ENCODE data around the gene BPIFB2.

The BPIFB2 gene

GRCh38 chr20:32988008-32988407 lies 19.5 kb upstream of the BPIFB2 start:
- H3K27ac ChIP-seq (ENCODE audit: low read depth, low read length, severe bottlenecking) = no peak overlapping the region
- no peak overlapping the region for H3K4me3 ChIP-seq (ENCODE audit: extremely low read depth, insufficient read depth, low read length, poor library complexity, severe bottlenecking)
- WGBS, 2 experiments (ENCODE audit: insufficient coverage in 2 of 2) = 89 to 92% methylated on average over 13 to 16 of the region's 16 CpGs
- H3K9me3 ChIP-seq (ENCODE audit: control insufficient read depth, low read length) = no peaks in the 10 kb centered on the region
- peaks cover 4% of the 10 kb centered on the region for H3K4me1 ChIP-seq (ENCODE audit: control insufficient read depth, insufficient read depth, low read length, poor library complexity, severe bottlenecking)
- no peaks in the 10 kb centered on the region for H3K36me3 ChIP-seq (ENCODE audit: control insufficient read depth, insufficient read depth, low read length)

GRCh38 chr20:32989507-32990283 lies 17.8 kb upstream of the BPIFB2 start:
- no peak overlapping the region for H3K27ac ChIP-seq (ENCODE audit: low read depth, low read length, severe bottlenecking)
- H3K4me3 ChIP-seq (ENCODE audit: extremely low read depth, insufficient read depth, low read length, poor library complexity, severe bottlenecking) = no peak overlapping the region
- WGBS, 2 experiments (ENCODE audit: insufficient coverage in 2 of 2) = 89 to 90% methylated on average over 13 to 14 of the region's 14 CpGs
- H3K9me3 ChIP-seq (ENCODE audit: control insufficient read depth, low read length) = no peaks in the 10 kb centered on the region
- H3K4me1 ChIP-seq (ENCODE audit: control insufficient read depth, insufficient read depth, low read length, poor library complexity, severe bottlenecking) = peaks cover 4% of the 10 kb centered on the region
- H3K36me3 ChIP-seq (ENCODE audit: control insufficient read depth, insufficient read depth, low read length) = no peaks in the 10 kb centered on the region

DNA sequence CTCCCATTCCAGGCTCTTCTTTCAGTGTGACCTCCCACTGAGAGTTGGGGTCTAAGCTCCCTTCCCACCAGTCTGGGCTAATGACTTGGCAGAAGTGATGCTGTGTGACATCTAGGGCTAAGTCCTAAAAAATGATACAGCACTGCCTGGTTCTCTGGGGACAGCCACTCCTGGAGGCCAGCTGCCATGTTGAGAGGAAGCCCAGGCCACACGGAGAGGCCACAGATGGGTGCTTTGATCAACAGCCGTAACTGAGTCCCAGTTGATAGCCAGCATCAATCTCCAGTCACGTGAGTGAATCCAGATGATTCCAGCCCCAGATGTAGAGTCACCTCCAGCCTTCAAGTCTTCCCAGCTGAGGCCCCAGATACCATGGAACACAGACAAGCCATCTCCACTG lies 17.1 kb upstream of the BPIFB2 start:
- Histone ChIP-seq H3K4me1 (ENCODE audit: control insufficient read depth, insufficient read depth, low read length, poor library complexity, severe bottlenecking) (peaks cover 4% of the 10 kb centered on the region), H3K4me3 (ENCODE audit: extremely low read depth, insufficient read depth, low read length, poor library complexity, severe bottlenecking) (no peak overlapping the region), H3K36me3 (ENCODE audit: control insufficient read depth, insufficient read depth, low read length) (no peaks in the 10 kb centered on the region), H3K9me3 (ENCODE audit: control insufficient read depth, low read length) (no peaks in the 10 kb centered on the region), H3K27ac (ENCODE audit: low read depth, low read length, severe bottlenecking) (no peak overlapping the region)
- 84 to 97% methylated on average over 2 to 3 of the region's 3 CpGs for WGBS, 2 experiments (ENCODE audit: insufficient coverage in 2 of 2)

- Histone ChIP-seq H3K4me1 (ENCODE audit: control insufficient read depth, insufficient read depth, low read length, poor library complexity, severe bottlenecking) (peaks cover 4% of the 10 kb centered on the region), H3K9me3 (ENCODE audit: control insufficient read depth, low read length) (no peaks in the 10 kb centered on the region), H3K36me3 (ENCODE audit: control insufficient read depth, insufficient read depth, low read length) (no peaks in the 10 kb centered on the region), H3K27ac (ENCODE audit: low read depth, low read length, severe bottlenecking) (no peak overlapping the region), H3K4me3 (ENCODE audit: extremely low read depth, insufficient read depth, low read length, poor library complexity, severe bottlenecking) (no peak overlapping the region)
- 67 to 100% methylated on average over 1 of the region's 3 CpGs for WGBS, 2 experiments (ENCODE audit: insufficient coverage in 2 of 2)
These were observed 16.1 kb upstream of the BPIFB2 start for GRCh38 chr20:32991383-32991782.

GRCh38 chr20:32991792-32992641 lies 15.5 kb upstream of the BPIFB2 start:
- 77 to 82% methylated on average over 5 of the region's 8 CpGs for WGBS, 2 experiments (ENCODE audit: insufficient coverage in 2 of 2)
- Histone ChIP-seq H3K9me3 (ENCODE audit: control insufficient read depth, low read length) (no peaks in the 10 kb centered on the region), H3K4me3 (ENCODE audit: extremely low read depth, insufficient read depth, low read length, poor library complexity, severe bottlenecking) (no peak overlapping the region), H3K27ac (ENCODE audit: low read depth, low read length, severe bottlenecking) (no peak overlapping the region), H3K4me1 (ENCODE audit: control insufficient read depth, insufficient read depth, low read length, poor library complexity, severe bottlenecking) (peaks cover 4% of the 10 kb centered on the region), H3K36me3 (ENCODE audit: control insufficient read depth, insufficient read depth, low read length) (no peaks in the 10 kb centered on the region)

DNA sequence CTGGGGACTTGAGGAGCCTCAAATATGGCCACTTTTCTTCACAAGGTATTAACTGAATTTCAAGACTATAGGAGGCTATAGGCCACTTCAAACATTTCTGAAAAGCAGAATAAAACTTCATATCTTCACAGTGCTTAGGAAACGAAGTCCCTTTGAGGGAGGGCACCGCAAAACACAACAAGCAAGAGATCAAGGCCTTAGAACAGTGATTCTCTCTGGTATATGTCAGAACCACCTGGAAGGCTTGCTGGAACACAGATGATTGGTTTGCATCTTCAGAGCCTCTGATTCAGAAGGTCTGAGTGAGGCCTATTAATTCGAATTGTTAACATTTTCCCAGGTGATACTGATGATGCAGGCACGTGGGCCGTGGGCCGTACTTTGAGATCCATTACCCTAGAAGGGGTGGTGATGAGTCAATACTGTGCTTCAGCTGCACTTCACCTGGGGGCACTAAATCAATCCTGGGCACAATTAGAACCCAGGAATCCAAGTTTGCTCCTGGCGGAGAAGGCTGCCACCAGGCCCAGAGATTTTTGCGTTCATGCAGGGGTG lies 13.9 kb upstream of the BPIFB2 start:
- Histone ChIP-seq H3K9me3 (ENCODE audit: control insufficient read depth, low read length) (no peaks in the 10 kb centered on the region), H3K4me1 (ENCODE audit: control insufficient read depth, insufficient read depth, low read length, poor library complexity, severe bottlenecking) (no peaks in the 10 kb centered on the region), H3K36me3 (ENCODE audit: control insufficient read depth, insufficient read depth, low read length) (no peaks in the 10 kb centered on the region), H3K27ac (ENCODE audit: low read depth, low read length, severe bottlenecking) (no peak overlapping the region), H3K4me3 (ENCODE audit: extremely low read depth, insufficient read depth, low read length, poor library complexity, severe bottlenecking) (no peak overlapping the region)
- 86 to 90% methylated on average over 8 of the region's 8 CpGs for WGBS, 2 experiments (ENCODE audit: insufficient coverage in 2 of 2)

GRCh38 chr20:32995802-32996201 lies 11.7 kb upstream of the BPIFB2 start:
- H3K36me3 ChIP-seq (ENCODE audit: control insufficient read depth, insufficient read depth, low read length) = no peaks in the 10 kb centered on the region
- H3K4me1 ChIP-seq (ENCODE audit: control insufficient read depth, insufficient read depth, low read length, poor library complexity, severe bottlenecking) = no peaks in the 10 kb centered on the region
- no peaks in the 10 kb centered on the region for H3K9me3 ChIP-seq (ENCODE audit: control insufficient read depth, low read length)
- H3K4me3 ChIP-seq (ENCODE audit: extremely low read depth, insufficient read depth, low read length, poor library complexity, severe bottlenecking) = no peak overlapping the region
- no peak overlapping the region for H3K27ac ChIP-seq (ENCODE audit: low read depth, low read length, severe bottlenecking)

DNA sequence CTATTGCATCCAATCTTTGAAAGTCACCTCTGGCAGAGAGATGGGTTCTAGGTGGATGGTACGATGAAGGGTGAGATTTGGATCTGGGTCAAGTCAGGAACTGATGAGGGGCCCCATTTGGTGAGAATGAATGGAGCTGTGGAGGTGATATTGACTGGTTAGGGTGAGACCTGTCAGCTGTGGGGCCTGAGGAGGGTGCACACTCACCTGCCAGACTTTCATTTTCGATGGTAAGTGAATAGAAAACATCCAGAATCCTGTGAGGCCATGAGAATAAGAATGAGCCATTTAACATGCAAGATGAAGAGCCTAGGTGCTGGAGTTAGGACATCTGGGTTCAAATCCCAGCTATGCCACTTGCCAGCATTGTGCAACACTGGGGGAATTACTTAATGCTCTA lies 10.1 kb upstream of the BPIFB2 start:
- H3K27ac ChIP-seq (ENCODE audit: low read depth, low read length, severe bottlenecking) = no peak overlapping the region
- H3K4me1 ChIP-seq (ENCODE audit: control insufficient read depth, insufficient read depth, low read length, poor library complexity, severe bottlenecking) = no peaks in the 10 kb centered on the region
- H3K9me3 ChIP-seq (ENCODE audit: control insufficient read depth, low read length) = no peaks in the 10 kb centered on the region
- H3K4me3 ChIP-seq (ENCODE audit: extremely low read depth, insufficient read depth, low read length, poor library complexity, severe bottlenecking) = no peak overlapping the region
- 92 to 100% methylated on average over 1 to 2 of the region's 2 CpGs for WGBS, 2 experiments (ENCODE audit: insufficient coverage in 2 of 2)
- H3K36me3 ChIP-seq (ENCODE audit: control insufficient read depth, insufficient read depth, low read length) = no peaks in the 10 kb centered on the region

- H3K9me3 ChIP-seq (ENCODE audit: control insufficient read depth, low read length) = no peaks in the 10 kb centered on the region
- H3K4me1 ChIP-seq (ENCODE audit: control insufficient read depth, insufficient read depth, low read length, poor library complexity, severe bottlenecking) = no peaks in the 10 kb centered on the region
- no peak overlapping the region for H3K4me3 ChIP-seq (ENCODE audit: extremely low read depth, insufficient read depth, low read length, poor library complexity, severe bottlenecking)
- H3K36me3 ChIP-seq (ENCODE audit: control insufficient read depth, insufficient read depth, low read length) = no peaks in the 10 kb centered on the region
- H3K27ac ChIP-seq (ENCODE audit: low read depth, low read length, severe bottlenecking) = no peak overlapping the region
- 89 to 93% methylated on average over 4 to 6 of the region's 9 CpGs for WGBS, 2 experiments (ENCODE audit: insufficient coverage in 2 of 2)
These were observed 7.8 kb upstream of the BPIFB2 start for GRCh38 chr20:32999603-33000250.

GRCh38 chr20:33000802-33001466 lies 6.6 kb upstream of the BPIFB2 start:
- H3K36me3 ChIP-seq (ENCODE audit: control insufficient read depth, insufficient read depth, low read length) = no peaks in the 10 kb centered on the region
- no peaks in the 10 kb centered on the region for H3K4me1 ChIP-seq (ENCODE audit: control insufficient read depth, insufficient read depth, low read length, poor library complexity, severe bottlenecking)
- no peaks in the 10 kb centered on the region for H3K9me3 ChIP-seq (ENCODE audit: control insufficient read depth, low read length)
- no peak overlapping the region for H3K4me3 ChIP-seq (ENCODE audit: extremely low read depth, insufficient read depth, low read length, poor library complexity, severe bottlenecking)
- H3K27ac ChIP-seq (ENCODE audit: low read depth, low read length, severe bottlenecking) = no peak overlapping the region
- WGBS, 2 experiments (ENCODE audit: insufficient coverage in 2 of 2) = 75 to 76% methylated on average over 6 to 7 of the region's 9 CpGs

Data from mesodermal cell (in vitro differentiated cells).